22Rv1 (cell line): ENCODE results near the gene LCLAT1.

ENCODE experiments used
- ZFX ChIP-seq: fragments of 450-650 bp; IDR thresholded peaks from 2 replicates; pipeline ENCODE4 v1.6.1; 2017; ENCODE audit warnings: antibody characterized with exemption, borderline replicate concordance
- TF ChIP-seq, protein P1 (sequence below): fragments of 450-650 bp; IDR thresholded peaks from 2 replicates; pipeline ENCODE4 v1.5.1; 2017; ENCODE audit warnings: mild to moderate bottlenecking

DNA sequence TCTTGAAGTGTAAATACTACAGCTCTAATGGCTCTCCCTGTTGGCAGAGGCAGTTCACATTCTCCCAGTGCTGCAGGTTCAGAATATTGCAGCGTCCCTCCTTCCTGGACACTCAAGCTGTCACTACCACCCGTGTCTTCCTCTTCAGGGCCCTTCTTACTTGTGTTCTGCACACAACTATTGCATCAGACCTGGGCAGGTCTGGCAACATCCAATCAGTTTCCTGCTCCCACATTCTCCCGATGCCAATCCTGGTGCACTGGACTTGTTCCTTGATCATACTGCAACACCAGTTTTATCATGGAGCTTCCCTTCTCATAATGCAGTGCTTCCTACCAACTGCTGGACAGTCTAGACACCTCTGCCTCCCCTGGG is 198.7 kb downstream of the LCLAT1 start:
- TF ChIP-seq, protein P1, sequence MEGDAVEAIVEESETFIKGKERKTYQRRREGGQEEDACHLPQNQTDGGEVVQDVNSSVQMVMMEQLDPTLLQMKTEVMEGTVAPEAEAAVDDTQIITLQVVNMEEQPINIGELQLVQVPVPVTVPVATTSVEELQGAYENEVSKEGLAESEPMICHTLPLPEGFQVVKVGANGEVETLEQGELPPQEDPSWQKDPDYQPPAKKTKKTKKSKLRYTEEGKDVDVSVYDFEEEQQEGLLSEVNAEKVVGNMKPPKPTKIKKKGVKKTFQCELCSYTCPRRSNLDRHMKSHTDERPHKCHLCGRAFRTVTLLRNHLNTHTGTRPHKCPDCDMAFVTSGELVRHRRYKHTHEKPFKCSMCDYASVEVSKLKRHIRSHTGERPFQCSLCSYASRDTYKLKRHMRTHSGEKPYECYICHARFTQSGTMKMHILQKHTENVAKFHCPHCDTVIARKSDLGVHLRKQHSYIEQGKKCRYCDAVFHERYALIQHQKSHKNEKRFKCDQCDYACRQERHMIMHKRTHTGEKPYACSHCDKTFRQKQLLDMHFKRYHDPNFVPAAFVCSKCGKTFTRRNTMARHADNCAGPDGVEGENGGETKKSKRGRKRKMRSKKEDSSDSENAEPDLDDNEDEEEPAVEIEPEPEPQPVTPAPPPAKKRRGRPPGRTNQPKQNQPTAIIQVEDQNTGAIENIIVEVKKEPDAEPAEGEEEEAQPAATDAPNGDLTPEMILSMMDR = no peak
- no peak for TF ChIP-seq ZFX
